NCI-H774 (cell line): ENCODE data around the gene CUX1.
"Not testable (repeated sequence)": the region's sequence is repeated elsewhere in the genome, so short reads cannot be mapped to it uniquely, and the experiment has no call there.

Experiments
- DNase-seq: peaks from one replicate; lab custom pipeline; 2025; lab: John Stamatoyannopoulos, UW

CUX1 gene

GRCh38 chr7:102312317-102312716 lies 494.9 kb downstream of the CUX1 start:
- DNase-seq, result no peak

- DNase-seq, result no peak
These were observed 496.8 kb downstream of the CUX1 start for GRCh38 chr7:102313997-102314780.

- DNase-seq, result no peak
These were observed 500.0 kb downstream of the CUX1 start for GRCh38 chr7:102317231-102318059.

- no peak for DNase-seq
These were observed 501.1 kb downstream of the CUX1 start for GRCh38 chr7:102318482-102318971.

- no peak for DNase-seq
These were observed 502.2 kb downstream of the CUX1 start for GRCh38 chr7:102319671-102320070.

- DNase-seq, result no peak
These were observed 502.8 kb downstream of the CUX1 start for GRCh38 chr7:102320181-102320580.

GRCh38 chr7:102320601-102321350 lies 503.4 kb downstream of the CUX1 start:
- no peak for DNase-seq

GRCh38 chr7:102321351-102322201 lies 504.1 kb downstream of the CUX1 start:
- no peak for DNase-seq

GRCh38 chr7:102322202-102322715 lies 504.8 kb downstream of the CUX1 start:
- DNase-seq, result no peak

- DNase-seq, result no peak
These were observed 506.4 kb downstream of the CUX1 start for GRCh38 chr7:102323914-102324195.

- not testable (repeated sequence) for DNase-seq
These were observed 507.7 kb downstream of the CUX1 start for GRCh38 chr7:102325106-102325505.

GRCh38 chr7:102326157-102326889 lies 508.9 kb downstream of the CUX1 start:
- no peak for DNase-seq

- DNase-seq, result not testable (repeated sequence)
These were observed 509.8 kb downstream of the CUX1 start for GRCh38 chr7:102327183-102327582.

- DNase-seq, result not testable (repeated sequence)
These were observed 511.4 kb downstream of the CUX1 start for GRCh38 chr7:102328863-102329262.

GRCh38 chr7:102329366-102329765 lies 511.9 kb downstream of the CUX1 start:
- DNase-seq, result not testable (repeated sequence)

GRCh38 chr7:102330666-102331460 lies 513.4 kb downstream of the CUX1 start:
- not testable (repeated sequence) for DNase-seq
